ENCODE data around the gene LVRN.
A peak's percentile ranks its signal among the peaks of the same experiment; 100 is the strongest.
"Not testable (repeated sequence)": the region's sequence is repeated elsewhere in the genome, so short reads cannot be mapped to it uniquely, and the experiment has no call there.

LVRN gene, protein sequence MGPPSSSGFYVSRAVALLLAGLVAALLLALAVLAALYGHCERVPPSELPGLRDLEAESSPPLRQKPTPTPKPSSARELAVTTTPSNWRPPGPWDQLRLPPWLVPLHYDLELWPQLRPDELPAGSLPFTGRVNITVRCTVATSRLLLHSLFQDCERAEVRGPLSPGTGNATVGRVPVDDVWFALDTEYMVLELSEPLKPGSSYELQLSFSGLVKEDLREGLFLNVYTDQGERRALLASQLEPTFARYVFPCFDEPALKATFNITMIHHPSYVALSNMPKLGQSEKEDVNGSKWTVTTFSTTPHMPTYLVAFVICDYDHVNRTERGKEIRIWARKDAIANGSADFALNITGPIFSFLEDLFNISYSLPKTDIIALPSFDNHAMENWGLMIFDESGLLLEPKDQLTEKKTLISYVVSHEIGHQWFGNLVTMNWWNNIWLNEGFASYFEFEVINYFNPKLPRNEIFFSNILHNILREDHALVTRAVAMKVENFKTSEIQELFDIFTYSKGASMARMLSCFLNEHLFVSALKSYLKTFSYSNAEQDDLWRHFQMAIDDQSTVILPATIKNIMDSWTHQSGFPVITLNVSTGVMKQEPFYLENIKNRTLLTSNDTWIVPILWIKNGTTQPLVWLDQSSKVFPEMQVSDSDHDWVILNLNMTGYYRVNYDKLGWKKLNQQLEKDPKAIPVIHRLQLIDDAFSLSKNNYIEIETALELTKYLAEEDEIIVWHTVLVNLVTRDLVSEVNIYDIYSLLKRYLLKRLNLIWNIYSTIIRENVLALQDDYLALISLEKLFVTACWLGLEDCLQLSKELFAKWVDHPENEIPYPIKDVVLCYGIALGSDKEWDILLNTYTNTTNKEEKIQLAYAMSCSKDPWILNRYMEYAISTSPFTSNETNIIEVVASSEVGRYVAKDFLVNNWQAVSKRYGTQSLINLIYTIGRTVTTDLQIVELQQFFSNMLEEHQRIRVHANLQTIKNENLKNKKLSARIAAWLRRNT

DNA sequence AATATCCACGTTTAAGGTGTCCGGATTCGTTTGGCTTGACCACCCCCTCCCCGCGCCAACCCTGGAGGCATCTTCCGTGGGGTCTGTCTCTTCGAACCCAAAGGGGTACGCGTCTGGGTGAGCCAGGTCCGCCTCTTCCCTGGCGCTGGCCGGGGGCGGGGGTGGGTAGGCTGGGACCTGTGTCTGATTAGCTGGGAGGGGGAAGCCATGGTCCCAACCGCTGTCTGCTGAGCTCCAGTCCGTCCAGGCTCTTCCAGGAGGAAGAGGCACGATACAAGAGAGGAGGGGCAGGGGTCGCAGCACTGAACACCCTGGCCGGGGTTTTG is at the start of gene LVRN:
LVRN (plus strand) TSS at position 237 of the 326 bp plus-strand sequence. CDS start 143 bp downstream, outside the sequence.
- no peak for TF ChIP-seq CTCF (IDR thresholded peaks at IDR 0.05)
- no peaks in the 10 kb centered on the region for H3K36me3 ChIP-seq
- peaks cover 39 to 44% of the 10 kb centered on the region in 2 experiments for H3K4me1 ChIP-seq (ENCODE audit: control insufficient read depth in 1 of 2, insufficient read depth in 1 of 2, low read depth in 1 of 2, low read length in 1 of 2)
- peaks cover 97% of the 10 kb centered on the region for H3K27me3 ChIP-seq
- H3K27ac ChIP-seq: no peak within 1 kb of the TSS
- H3K9me3 ChIP-seq: no peaks in the 10 kb centered on the region
- peak within 1 kb of the TSS; percentile 54 to 56 for H3K4me3 ChIP-seq (ENCODE audit: low read depth in 1 of 2, low read length in 1 of 2)

DNA sequence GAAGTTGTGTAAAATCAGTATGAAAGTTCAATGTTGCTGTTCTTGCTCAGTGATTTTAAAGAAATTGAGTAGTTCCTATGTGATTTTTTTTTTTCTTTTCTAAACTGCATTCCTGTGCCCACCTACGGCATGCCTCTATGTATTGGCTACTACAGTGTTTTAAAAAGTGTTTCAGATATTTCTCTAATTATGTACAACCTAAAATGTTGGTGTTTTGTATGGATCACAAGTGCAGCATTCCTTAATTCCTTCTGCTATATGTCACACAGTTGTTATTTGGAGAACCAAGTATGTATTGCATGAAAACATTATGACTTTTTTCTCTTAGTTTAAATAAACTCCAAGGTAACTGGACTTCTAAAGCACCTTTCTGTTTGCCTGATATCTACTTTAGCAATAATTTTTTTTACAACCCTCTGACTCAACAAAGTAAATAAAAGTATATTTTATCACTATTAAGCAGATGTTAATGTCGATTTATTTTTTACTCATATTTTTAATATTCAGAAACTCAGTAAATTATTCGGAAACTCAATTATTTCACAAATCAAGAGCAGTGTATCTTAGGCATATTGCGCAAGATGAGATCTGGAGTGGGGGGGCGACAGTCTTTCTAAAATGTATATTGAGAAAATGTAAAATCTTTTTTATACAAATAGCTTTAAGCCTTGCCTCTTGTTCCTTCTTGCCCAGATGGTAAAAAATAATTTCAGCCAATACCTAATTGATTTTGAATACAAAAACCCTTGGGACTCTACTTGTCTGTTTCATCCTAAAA is 48.5 kb upstream of the LVRN start:
- not testable (repeated sequence) for H3K4me3 ChIP-seq (ENCODE audit: low read depth in 1 of 2, low read length in 1 of 2); H3K27ac ChIP-seq; H3K27me3 ChIP-seq; H3K9me3 ChIP-seq
- Histone ChIP-seq H3K36me3 (peaks cover 23% of the 10 kb centered on the region), H3K4me1 (ENCODE audit: control insufficient read depth in 1 of 2, insufficient read depth in 1 of 2, low read depth in 1 of 2, low read length in 1 of 2) (peaks cover 8 to 18% of the 10 kb centered on the region in 2 experiments)

- no peak for TF ChIP-seq CTCF (IDR thresholded peaks at IDR 0.05)
- H3K4me1 ChIP-seq (ENCODE audit: control insufficient read depth in 1 of 2, insufficient read depth in 1 of 2, low read depth in 1 of 2, low read length in 1 of 2): no peaks in the 10 kb centered on the region
- H3K27ac ChIP-seq: no peak overlapping the region
- H3K27me3 ChIP-seq: no peaks in the 10 kb centered on the region
- H3K4me3 ChIP-seq (ENCODE audit: low read depth in 1 of 2, low read length in 1 of 2): no peak overlapping the region
- no peaks in the 10 kb centered on the region for H3K9me3 ChIP-seq
- peaks cover 15% of the 10 kb centered on the region for H3K36me3 ChIP-seq
These were observed 42.0 kb upstream of the LVRN start for GRCh38 chr5:115920171-115920725.

DNA sequence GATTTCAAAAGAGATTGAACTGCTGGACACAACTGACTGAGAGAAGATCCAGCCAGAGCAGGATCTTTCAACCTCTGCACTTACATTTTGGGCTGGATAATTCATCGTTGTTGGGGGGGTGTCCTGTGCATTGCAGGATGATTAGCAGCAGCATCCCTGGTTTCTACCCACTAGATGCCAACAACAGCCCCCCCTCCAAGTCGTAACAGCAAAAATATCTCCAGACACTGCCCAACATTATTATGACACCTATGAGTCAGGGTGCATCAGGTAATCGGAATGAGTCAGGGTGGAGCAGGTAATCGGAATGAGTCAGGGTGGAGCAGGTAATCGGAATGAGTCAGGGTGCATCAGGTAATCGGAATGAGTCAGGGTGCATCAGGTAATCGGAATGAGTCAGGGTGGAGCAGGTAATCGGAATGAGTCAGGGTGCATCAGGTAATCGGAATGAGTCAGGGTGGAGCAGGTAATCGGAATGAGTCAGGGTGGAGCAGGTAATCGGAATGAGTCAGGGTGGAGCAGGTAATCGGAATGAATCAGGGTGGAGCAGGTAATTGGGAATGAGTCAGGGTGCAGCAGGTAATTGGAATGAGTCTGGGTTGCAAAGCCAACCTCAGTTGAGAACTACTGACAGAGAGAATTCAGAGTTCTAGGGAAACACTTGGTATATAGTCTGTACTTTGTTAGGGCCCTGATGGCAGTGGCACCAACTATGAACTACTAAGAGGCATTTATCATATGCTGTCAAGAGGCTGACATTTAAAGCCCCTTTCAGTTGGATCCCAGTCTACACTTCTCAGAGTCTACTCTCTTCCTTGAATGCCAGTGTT is 33.5 kb upstream of the LVRN start:
- H3K4me1 ChIP-seq (ENCODE audit: control insufficient read depth in 1 of 2, insufficient read depth in 1 of 2, low read depth in 1 of 2, low read length in 1 of 2); H3K27me3 ChIP-seq; H3K9me3 ChIP-seq; H3K36me3 ChIP-seq; H3K4me3 ChIP-seq (ENCODE audit: low read depth in 1 of 2, low read length in 1 of 2); H3K27ac ChIP-seq: not testable (repeated sequence)

DNA sequence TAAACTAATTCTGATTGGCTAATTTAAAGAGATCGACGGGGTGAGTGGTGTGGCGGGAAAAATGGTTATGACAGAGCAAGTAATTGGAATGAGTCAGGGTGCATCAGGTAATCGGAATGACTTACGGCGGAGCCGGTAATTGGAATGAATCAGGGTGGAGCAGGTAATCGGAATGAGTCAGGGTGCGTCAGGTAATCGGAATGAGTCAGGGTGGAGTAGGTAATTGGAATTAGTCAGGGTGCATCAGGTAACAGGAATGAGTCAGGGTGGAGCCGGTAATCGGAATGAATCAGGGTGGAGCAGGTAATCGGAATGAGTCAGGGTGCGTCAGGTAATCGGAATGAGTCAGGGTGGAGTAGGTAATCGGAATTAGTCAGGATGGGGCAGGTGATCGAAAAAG is 32.1 kb upstream of the LVRN start:
- not testable (repeated sequence) for H3K9me3 ChIP-seq; H3K27me3 ChIP-seq; H3K4me3 ChIP-seq (ENCODE audit: low read depth in 1 of 2, low read length in 1 of 2); H3K36me3 ChIP-seq; H3K27ac ChIP-seq; H3K4me1 ChIP-seq (ENCODE audit: control insufficient read depth in 1 of 2, insufficient read depth in 1 of 2, low read depth in 1 of 2, low read length in 1 of 2)

GRCh38 chr5:115930630-115931337 is 31.5 kb upstream of the LVRN start:
- TF ChIP-seq CTCF (IDR thresholded peaks at IDR 0.05): no peak

More at GRCh38 chr5:115930630-115931337, 31.5 kb upstream of the LVRN start:
- Histone ChIP-seq H3K27me3 (no peaks in the 10 kb centered on the region), H3K36me3 (no peaks in the 10 kb centered on the region), H3K4me1 (ENCODE audit: control insufficient read depth in 1 of 2, insufficient read depth in 1 of 2, low read depth in 1 of 2, low read length in 1 of 2) (no peaks in the 10 kb centered on the region), H3K4me3 (ENCODE audit: low read depth in 1 of 2, low read length in 1 of 2) (no peak overlapping the region), H3K9me3 (no peaks in the 10 kb centered on the region), H3K27ac (no peak overlapping the region)

Data from neutrophil (primary cell).